Hepatocyte (in vitro differentiated cells): Measurements from ENCODE around the gene SMNDC1.

Experiments used
- EZH2 ChIP-seq: fragments of 200-600 bp; sonication (generic); IDR thresholded peaks from 2 replicates; pipeline ENCODE4 v1.6.1; 2016; ENCODE audit warnings: antibody characterized with exemption, mild to moderate bottlenecking, borderline replicate concordance
- TF ChIP-seq, protein P1 (sequence below): fragments of 200-600 bp; sonication (generic); IDR thresholded peaks from 2 replicates; pipeline ENCODE4 v1.5.1; 2016; ENCODE audit warnings: antibody characterized with exemption, mild to moderate bottlenecking; ENCODE audit not compliant: poor library complexity

- no peak for TF ChIP-seq EZH2
- TF ChIP-seq, protein P1, sequence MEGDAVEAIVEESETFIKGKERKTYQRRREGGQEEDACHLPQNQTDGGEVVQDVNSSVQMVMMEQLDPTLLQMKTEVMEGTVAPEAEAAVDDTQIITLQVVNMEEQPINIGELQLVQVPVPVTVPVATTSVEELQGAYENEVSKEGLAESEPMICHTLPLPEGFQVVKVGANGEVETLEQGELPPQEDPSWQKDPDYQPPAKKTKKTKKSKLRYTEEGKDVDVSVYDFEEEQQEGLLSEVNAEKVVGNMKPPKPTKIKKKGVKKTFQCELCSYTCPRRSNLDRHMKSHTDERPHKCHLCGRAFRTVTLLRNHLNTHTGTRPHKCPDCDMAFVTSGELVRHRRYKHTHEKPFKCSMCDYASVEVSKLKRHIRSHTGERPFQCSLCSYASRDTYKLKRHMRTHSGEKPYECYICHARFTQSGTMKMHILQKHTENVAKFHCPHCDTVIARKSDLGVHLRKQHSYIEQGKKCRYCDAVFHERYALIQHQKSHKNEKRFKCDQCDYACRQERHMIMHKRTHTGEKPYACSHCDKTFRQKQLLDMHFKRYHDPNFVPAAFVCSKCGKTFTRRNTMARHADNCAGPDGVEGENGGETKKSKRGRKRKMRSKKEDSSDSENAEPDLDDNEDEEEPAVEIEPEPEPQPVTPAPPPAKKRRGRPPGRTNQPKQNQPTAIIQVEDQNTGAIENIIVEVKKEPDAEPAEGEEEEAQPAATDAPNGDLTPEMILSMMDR: no peak
These were observed 19.6 kb upstream of the SMNDC1 start for GRCh38 chr10:110324201-110324804.
